Measurements from ENCODE around the gene TNPO2. TPM values are rescaled to one million over a fixed set of nuclear protein-coding genes. Genes with fewer than 3 reads are reported as not detected.

TNPO2 gene
- total and polyA plus RNA-seq, 2 experiments from 2014 or later = 37.1 to 83.0 TPM

- Histone ChIP-seq H3K9me2 (ENCODE audit: insufficient read depth) (no peaks in the 10 kb centered on the region), H3K27ac (ENCODE audit: low read depth) (no peak overlapping the region), H3K79me2 (replicated peaks; ENCODE audit: insufficient read depth) (peaks cover 38% of the 10 kb centered on the region), H3K4me3 (no peak overlapping the region), H3K4me2 (no peak overlapping the region), H2AFZ (no peak overlapping the region), H3K27me3 (ENCODE audit: insufficient read depth) (no peaks in the 10 kb centered on the region), H3K36me3 (ENCODE audit: insufficient read depth) (no peaks in the 10 kb centered on the region), H4K20me1 (replicated peaks; ENCODE audit: insufficient read depth) (peaks cover 23% of the 10 kb centered on the region), H3F3A (replicated peaks; ENCODE audit: low read depth) (peaks cover 34% of the 10 kb centered on the region), H3K4me1 (ENCODE audit: insufficient read depth) (peaks cover 3% of the 10 kb centered on the region; the same call in 1 of the 2 replicates)
- peaks cover 15% of the 10 kb centered on the region for H3K27me3 Mint-ChIP-seq (ENCODE audit: insufficient read depth, low read depth, poor library complexity)
- no peak for ATAC-seq
- TF ChIP-seq JUNB (IDR thresholded peaks at IDR 0.05; ENCODE audit: unreplicated experiment) (no peak), NANOG (IDR thresholded peaks at IDR 0.05; ENCODE audit: borderline replicate concordance) (no peak), ZNF462 (CRISPR knock-in tag; IDR thresholded peaks at IDR 0.05) (no peak), CTCF (conservative IDR thresholded peaks at IDR 0.05; ENCODE audit: low read depth in 2 of 2) (no peak), REST (IDR thresholded peaks at IDR 0.05; ENCODE audit: unreplicated experiment) (no peak), STAT1 (IDR thresholded peaks at IDR 0.05; ENCODE audit: unreplicated experiment) (no peak), CREB1 (CRISPR knock-in tag; IDR thresholded peaks at IDR 0.05; ENCODE audit: low read depth) (no peak), EZH2 (IDR thresholded peaks at IDR 0.05; ENCODE audit: low read depth, unreplicated experiment) (no peak), ZNF114 (CRISPR knock-in tag; IDR thresholded peaks at IDR 0.05) (no peak), POLR2AphosphoS5 (IDR thresholded peaks at IDR 0.05; ENCODE audit: low read depth) (no peak), EZH2phosphoT487 (IDR thresholded peaks at IDR 0.05; ENCODE audit: unreplicated experiment) (no peak), ETS1 (IDR thresholded peaks at IDR 0.05) (no peak)
- H3K9me3 Mint-ChIP-seq = no peaks in the 10 kb centered on the region; the same call in 2 of the 3 replicates
- peaks cover 35% of the 10 kb centered on the region for H3K36me3 Mint-ChIP-seq (ENCODE audit: low read depth)
- H3K4me1 Mint-ChIP-seq = peaks cover 14% of the 10 kb centered on the region
- no peak for DNase-seq (ENCODE audit: low spot score)
- H3K27ac Mint-ChIP-seq = no peak overlapping the region
- H3K4me3 Mint-ChIP-seq = no peak overlapping the region
These were observed 4.2 kb upstream of the TNPO2 start for GRCh38 chr19:12727745-12728433.

Data from GM23338 (cell line).